DND-41 (cell line): Measurements from ENCODE around the gene CCDC102B.

ENCODE experiments used
- CTCF ChIP-seq: IDR thresholded peaks from 2 replicates; pipeline ENCODE4 v1.5.1; 2012; ENCODE audit warnings: borderline replicate concordance, low read length, moderate library complexity, mild to moderate bottlenecking; ENCODE audit not compliant: poor library complexity, severe bottlenecking; ENCODE audit errors: extremely low read depth
- EZH2 ChIP-seq: IDR thresholded peaks from 3 replicates; pipeline ENCODE4 v1.6.1; 2012; ENCODE audit warnings: borderline replicate concordance, low read depth, mild to moderate bottlenecking, moderate library complexity, low read length, inconsistent platforms; ENCODE audit not compliant: severe bottlenecking

- no peak for TF ChIP-seq CTCF
- TF ChIP-seq EZH2 = no peak
Observed at GRCh38 chr18:69085951-69086350, 288.1 kb downstream of the CCDC102B start.
